GM20000 (cell line): Measurements from ENCODE around the gene LRRC75B.

Experiments
- DNase-seq: peaks from one replicate; pipeline ENCODE4 v3.0.0; 2012; ENCODE audit warnings: low spot score
- CTCF ChIP-seq: IDR thresholded peaks from 2 replicates; pipeline ENCODE4 v1.5.1; 2012; ENCODE audit warnings: mild to moderate bottlenecking, control low read depth; ENCODE audit errors: extremely low read depth, missing control alignments

Gene LRRC75B

DNA sequence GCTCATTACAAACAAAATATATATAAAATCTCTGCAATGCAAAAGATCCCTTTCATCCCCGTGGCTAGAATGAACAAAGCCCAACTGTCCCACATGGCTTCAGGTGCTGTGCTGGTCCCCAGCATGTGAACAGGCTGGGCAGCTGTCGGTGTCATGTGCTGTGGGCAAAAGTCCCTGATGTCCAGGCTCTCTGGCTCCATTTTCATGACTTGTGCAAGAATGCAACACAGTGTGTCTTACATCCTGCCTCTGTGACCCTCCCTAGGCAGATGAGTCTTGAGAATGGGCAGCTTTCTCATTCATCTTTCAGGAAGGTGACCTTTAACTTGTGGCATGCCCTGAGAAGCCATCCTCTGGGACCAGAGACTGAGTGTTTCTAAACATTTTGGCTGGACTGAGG is 52.4 kb downstream of the LRRC75B start:
- DNase-seq = no peak
- TF ChIP-seq CTCF = no peak

DNA sequence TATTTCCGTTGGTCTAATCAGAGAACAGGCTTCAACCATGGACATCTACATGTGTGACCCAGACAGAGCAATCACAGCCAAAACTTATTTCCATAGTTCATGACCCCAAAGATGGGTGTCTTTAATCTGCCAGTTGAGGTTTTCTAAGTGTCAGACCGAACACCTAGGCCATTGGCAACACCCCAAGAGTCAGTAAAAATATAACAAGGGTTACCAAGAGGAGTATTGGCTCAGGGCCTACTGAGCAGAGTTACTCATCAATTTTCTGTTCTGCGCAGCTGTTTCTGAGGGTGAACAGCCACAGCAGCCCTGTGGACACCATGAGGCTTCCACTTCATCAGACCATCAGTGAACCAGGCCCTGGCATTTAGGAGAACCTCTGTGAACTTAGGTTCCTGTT is 56.8 kb downstream of the LRRC75B start:
- no peak for DNase-seq
- no peak for TF ChIP-seq CTCF
